ENCODE data around the gene MINDY4B.

DNA sequence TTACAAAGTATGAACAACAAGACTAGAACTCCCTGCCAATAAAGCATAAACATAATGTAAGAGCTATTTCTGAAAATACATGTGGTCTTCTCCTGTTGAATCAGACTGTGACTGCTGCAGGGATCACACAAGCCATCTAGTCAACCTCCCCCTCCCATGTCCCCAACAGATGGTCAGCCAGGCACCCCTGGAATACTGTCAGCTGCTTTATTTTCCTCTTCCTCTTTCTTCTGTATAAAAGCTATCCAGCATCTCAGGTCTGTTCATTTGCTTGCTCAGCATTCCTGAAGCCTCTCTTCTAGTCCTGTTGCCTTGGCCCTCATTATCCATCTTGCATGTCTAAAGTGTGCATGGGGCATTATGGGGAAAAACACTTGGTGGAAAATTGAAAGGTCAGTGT lies 6.5 kb upstream of the MINDY4B start:
- TF ChIP-seq CTCF (IDR thresholded peaks at IDR 0.05) (no peak), ZFX (IDR thresholded peaks at IDR 0.05; ENCODE audit: borderline replicate concordance) (no peak)

All from 22Rv1 (cell line).